Measurements from ENCODE around the gene RNU1-4. TPM values are rescaled to one million over a fixed set of nuclear protein-coding genes. Genes with fewer than 3 reads are reported as not detected.

Gene RNU1-4
- under 0.01 TPM in 2 replicates for total RNA-seq

GRCh38 chr1:16740047-16740964, at the start of gene RNU1-4:
Gene RNU1-4, plus strand, starts transcription at chr1:16740516.

Other genes with a start within 250 kb of the RNU1-4 start
- under 0.01 TPM in 2 replicates for gene RNU1-1, start 226.2 kb upstream of the RNU1-4 start, total RNA-seq
- 35.5 and 49.5 TPM in 2 replicates for gene NBPF1, start 127.0 kb upstream of the RNU1-4 start, total RNA-seq
- gene RNU1-3, start 73.6 kb upstream of the RNU1-4 start, total RNA-seq: under 0.01 TPM in 2 replicates
- gene RNU1-2, start 155.5 kb downstream of the RNU1-4 start, total RNA-seq: under 0.01 TPM in 2 replicates
- gene CROCC, start 181.4 kb downstream of the RNU1-4 start, total RNA-seq: 9.2 and 15.7 TPM in 2 replicates
- 14.4 and 17.6 TPM in 2 replicates for gene MFAP2, start 240.1 kb downstream of the RNU1-4 start, total RNA-seq

Measured in nasal cavity respiratory epithelium epithelial cell of viscerocranial mucosa (primary cell).